Rectal smooth muscle tissue (tissue), 1 donor: Measurements from ENCODE around the gene SENP1.

Source experiments
- H3K27ac ChIP-seq: one replicate; pipeline ENCODE4 v1.7.0; 2013; ENCODE audit warnings: low read depth, low read length, inconsistent platforms
- H3K27me3 ChIP-seq: one replicate; pipeline ENCODE4 v1.7.0; 2013; ENCODE audit warnings: low read length; ENCODE audit not compliant: control insufficient read depth, insufficient read depth
- H3K36me3 ChIP-seq: one replicate; pipeline ENCODE4 v1.7.0; 2013; ENCODE audit warnings: low read length; ENCODE audit not compliant: control insufficient read depth, insufficient read depth
- H3K4me1 ChIP-seq: one replicate; pipeline ENCODE4 v1.7.0; 2013; ENCODE audit warnings: low read length; ENCODE audit not compliant: control insufficient read depth, insufficient read depth
- H3K4me3 ChIP-seq: one replicate; pipeline ENCODE4 v1.7.0; 2013; ENCODE audit warnings: low read length
- H3K9ac ChIP-seq: one replicate; pipeline ENCODE4 v1.7.0; 2013; ENCODE audit warnings: low read length

Gene SENP1

DNA sequence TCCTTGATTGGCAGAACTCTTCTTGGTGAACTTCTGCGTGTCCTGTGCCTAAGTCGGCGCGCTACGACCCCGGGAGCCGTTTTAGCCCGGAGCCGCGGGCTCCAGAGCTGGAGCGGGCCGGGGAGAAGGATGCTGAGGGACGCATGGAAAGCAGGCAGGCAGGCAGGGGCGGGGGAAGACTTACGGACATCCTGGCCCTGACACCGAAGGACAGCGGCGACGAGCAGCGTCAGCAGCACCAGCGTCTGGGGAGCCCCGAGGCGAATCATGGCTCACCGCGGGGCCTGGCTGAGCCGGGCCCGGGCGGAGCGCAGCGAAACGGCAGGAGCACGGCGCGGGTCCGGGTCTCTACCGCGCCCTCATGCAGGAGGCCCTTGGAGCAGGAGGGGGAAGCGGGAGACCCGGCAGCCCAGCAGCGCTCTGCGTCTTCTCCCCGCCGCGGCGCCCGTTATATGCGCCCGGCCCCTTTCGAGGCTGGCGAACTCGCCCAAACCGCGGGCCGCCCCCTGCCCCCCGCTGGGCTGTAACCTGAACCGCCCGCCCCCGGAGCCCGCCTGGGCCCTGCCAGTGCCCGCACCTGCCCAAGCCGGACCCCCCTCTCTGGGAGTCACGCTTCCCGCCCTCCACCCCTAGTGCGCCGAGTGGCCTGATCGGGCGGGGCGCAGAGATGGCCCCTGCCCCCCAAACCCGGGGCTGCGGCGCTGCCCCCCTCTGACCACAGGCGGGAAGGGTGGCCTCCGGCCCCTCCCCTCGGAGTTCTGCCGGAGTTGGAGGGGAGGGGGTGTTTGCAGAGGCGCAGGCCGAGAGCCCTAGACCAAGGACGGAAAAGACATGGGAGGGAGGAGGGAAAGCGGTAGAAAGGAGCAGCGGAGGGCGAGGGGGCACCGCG is 101.6 kb downstream of the SENP1 start, which contains the start of gene COL2A1:
Gene COL2A1 (minus strand): TSS at position 424 of the 889 bp plus-strand sequence. CDS start 155 bp downstream, at position 269.
- H3K36me3 ChIP-seq: no peaks in the 10 kb centered on the region
- H3K27me3 ChIP-seq: peaks cover 41% of the 10 kb centered on the region
- no peak within 1 kb of the TSS for H3K9ac ChIP-seq
- peak within 1 kb of the TSS; percentile 44 for H3K4me3 ChIP-seq
- H3K4me1 ChIP-seq: peaks cover 8% of the 10 kb centered on the region
- no peak within 1 kb of the TSS for H3K27ac ChIP-seq

DNA sequence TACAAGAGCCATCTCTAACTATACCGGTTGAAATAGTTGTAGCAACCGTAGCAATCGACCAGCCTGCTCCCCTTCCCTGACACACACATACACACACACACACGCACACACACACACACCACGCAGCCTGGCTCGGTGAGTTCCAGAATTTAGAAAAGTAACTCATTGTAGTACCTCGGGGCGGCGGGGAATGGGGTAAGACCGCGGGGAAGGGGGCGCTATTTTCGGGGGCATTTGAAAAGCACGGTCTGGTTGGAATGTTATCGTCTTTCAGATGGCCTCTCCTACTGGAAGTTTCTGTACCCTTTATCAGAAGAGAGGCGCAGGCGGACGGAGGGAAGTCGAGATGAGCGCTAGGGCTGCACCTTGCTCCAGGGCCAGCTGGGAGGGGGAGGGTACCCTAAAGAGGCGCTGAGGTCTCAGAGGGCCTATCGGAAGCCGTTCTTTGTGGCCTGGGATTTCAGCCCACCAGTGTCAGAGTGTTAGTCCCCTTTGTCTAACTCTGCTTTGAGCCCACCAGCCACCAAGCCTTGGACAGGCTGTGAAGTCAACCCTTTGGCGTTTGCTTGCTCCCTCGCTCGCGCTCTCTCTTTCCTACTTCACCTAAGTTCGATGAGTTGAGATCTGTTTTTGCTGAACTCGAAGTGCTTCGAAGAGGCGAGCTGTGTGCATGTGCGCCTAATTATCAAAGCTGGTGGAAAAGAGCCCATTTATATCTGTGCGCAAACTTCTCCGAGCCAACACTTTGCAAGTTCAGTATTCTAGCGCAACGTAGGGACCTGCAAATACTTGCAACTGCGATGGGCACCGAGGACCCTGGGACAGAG is 102.4 kb downstream of the SENP1 start:
- H3K27me3 ChIP-seq: peaks cover 44% of the 10 kb centered on the region
- H3K4me1 ChIP-seq: peaks cover 8% of the 10 kb centered on the region
- no peak overlapping the region for H3K27ac ChIP-seq
- no peaks in the 10 kb centered on the region for H3K36me3 ChIP-seq
- H3K9ac ChIP-seq: no peak overlapping the region
- peak overlapping the region; percentile 44 for H3K4me3 ChIP-seq

DNA sequence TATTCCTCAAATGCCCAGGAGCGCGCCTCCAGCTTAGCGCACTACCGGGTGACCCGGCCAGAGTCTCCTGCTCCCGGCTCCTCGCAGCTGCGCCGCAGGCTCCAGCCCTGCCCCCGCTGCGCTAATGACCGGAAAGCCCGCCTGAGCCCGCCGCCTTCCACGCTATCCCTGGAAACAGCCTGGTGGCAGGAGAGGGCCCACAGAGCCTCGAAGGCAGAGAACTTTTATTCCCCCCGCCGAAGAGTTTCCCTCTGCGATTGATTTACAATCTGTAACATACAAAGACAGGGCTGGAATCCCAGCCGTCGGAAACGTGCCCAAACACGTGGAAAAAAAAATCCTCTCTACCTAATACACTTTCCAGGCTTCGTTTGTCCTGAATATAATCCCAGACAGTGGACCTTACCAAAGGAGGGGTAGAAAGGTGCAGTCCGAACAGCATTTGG is 103.1 kb downstream of the SENP1 start:
- Histone ChIP-seq H3K4me3 (peak overlapping the region; percentile 33), H3K27me3 (peaks cover 44% of the 10 kb centered on the region), H3K27ac (no peak overlapping the region), H3K4me1 (peaks cover 8% of the 10 kb centered on the region), H3K36me3 (no peaks in the 10 kb centered on the region), H3K9ac (no peak overlapping the region)

DNA sequence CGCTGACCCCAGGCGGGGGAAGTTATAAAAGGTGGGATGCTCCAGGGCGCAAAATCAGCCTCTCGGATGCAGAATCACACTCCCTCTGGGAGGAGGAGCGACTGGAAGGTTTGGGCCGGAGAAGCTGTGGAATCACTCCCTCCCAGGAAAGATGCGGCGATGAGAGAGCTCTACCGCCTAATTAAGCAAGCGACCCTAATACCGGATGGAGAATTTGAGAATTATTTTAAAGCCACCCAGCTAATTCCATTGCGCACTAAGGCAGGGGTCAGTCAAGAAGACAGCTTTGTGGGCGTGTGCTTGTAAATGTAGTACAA is 103.5 kb downstream of the SENP1 start:
- no peaks in the 10 kb centered on the region for H3K36me3 ChIP-seq
- H3K4me3 ChIP-seq: peak overlapping the region; percentile 66
- H3K27me3 ChIP-seq: peaks cover 44% of the 10 kb centered on the region
- no peak overlapping the region for H3K27ac ChIP-seq
- H3K9ac ChIP-seq: no peak overlapping the region
- H3K4me1 ChIP-seq: peaks cover 8% of the 10 kb centered on the region

DNA sequence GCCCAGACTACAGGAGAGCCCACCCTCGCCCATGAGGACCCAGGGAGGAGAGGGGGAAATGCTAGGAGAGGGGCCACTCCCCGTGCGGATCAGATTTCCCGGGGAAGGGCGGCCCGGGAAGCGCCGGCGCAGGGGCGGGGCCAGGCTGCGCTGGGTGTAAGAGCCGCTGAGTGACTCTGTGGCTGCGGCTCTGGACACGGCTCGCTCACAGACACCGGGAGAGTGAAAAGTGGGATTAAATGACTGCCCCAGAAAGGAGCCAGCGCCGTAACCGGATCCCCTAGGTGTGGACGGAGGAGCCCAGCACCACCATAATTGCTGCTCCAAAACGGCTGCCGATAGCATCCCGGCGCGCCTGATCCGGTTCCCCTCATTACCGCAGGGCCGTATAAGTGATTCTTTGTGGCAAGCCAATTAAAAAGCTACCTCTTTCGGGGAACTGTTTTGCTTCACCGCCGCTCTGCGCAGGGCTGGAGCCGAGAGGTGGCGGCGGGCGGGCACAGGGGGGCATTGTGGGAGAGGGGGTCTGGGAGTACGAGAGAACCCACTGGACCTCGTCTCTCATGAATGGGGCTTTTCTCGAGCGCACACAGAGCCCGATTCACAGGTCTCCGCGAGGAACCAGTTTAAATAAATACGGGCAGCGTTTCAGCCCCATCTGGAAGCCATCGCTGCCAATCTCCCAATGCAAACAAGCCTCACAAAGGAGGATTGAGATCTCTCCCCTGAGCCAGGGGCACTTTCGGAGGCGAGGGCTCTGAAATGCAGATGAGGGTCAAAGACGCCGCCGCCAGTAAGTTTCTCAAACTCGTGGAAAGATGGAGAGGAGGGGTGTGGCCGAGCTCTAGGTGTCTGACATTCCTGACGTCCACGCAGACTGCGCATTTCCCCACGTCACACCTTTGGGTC is 104.1 kb downstream of the SENP1 start:
- no peak overlapping the region for H3K9ac ChIP-seq
- peaks cover 41% of the 10 kb centered on the region for H3K27me3 ChIP-seq
- H3K27ac ChIP-seq: no peak overlapping the region
- H3K36me3 ChIP-seq: no peaks in the 10 kb centered on the region
- peaks cover 8% of the 10 kb centered on the region for H3K4me1 ChIP-seq
- H3K4me3 ChIP-seq: peak overlapping the region; percentile 66

DNA sequence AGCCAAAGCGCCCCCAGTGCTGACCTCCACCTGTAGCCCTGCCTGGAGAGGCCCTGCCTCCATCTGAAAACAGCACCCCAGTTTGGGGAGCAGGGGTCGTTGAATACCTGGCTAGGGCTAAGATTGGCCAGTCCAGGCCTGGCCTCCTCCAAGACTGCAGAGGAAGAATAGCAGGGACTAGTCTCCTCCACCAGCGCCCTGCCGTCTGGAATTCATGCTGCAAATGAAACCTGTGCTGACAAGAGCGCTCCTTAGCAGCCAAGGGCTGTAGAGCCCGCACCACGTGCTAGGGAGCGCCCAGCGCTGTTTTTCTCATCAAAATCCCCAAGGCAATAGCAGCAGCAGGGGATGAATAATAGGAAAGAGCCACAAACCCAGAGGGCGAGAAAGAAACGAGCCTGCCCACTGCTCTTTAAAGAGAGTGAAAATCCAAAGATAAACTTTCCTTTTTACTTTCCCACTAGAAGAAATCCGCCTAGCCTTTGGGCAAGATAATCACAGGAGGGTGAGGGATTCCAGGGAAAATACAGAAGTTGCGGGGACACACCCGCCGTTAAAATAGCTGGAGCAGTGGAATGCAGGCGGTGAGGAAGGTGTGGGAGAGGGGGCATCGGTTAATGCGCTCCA is 104.9 kb downstream of the SENP1 start:
- H3K9ac ChIP-seq: no peak overlapping the region
- H3K4me1 ChIP-seq: peaks cover 8% of the 10 kb centered on the region
- no peaks in the 10 kb centered on the region for H3K36me3 ChIP-seq
- peaks cover 41% of the 10 kb centered on the region for H3K27me3 ChIP-seq
- peak overlapping the region; percentile 66 for H3K4me3 ChIP-seq
- no peak overlapping the region for H3K27ac ChIP-seq

DNA sequence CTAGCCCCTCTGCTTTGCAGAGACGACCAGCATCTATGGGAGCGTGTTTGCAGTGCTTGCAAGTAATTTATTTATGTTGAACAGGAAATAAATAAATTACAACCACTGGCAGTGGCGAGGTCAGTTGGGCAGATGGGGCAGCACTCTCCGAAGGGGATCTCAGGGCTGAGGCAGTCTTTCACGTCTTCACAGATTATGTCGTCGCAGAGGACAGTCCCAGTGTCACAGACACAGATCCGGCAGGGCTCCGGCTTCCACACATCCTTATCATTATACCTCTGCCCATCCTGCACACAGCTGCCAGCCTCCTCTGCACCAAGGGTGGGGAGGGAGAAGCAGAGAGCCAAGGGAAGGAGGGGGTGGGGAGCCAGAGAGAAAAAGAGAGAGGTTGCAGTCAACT is 106.1 kb downstream of the SENP1 start:
- Histone ChIP-seq H3K9ac (no peak overlapping the region), H3K4me1 (peaks cover 8% of the 10 kb centered on the region), H3K4me3 (no peak overlapping the region)

DNA sequence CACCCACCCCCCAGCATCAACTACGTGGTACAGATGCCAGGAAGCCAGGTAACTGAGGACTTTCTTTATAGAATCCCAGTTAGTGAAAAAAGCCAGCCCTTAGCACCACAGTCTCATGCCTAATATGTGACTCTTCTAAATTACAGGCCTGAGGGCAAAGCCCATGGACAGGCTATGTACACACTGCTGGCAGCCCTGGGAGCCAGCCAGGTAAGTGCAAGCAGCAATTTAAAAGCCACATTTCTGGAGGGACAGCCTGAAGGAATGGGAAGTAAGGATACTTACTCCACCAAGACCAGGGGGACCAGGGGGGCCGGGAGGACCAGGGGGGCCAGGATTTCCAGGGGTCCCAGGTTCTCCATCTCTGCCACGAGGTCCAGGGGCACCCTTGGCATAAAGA is 108.6 kb downstream of the SENP1 start:
- no peak overlapping the region for H3K9ac ChIP-seq
- no peak overlapping the region for H3K4me3 ChIP-seq
- peaks cover 4% of the 10 kb centered on the region for H3K4me1 ChIP-seq
- H3K27me3 ChIP-seq: peaks cover 10% of the 10 kb centered on the region
- H3K36me3 ChIP-seq: no peaks in the 10 kb centered on the region
- H3K27ac ChIP-seq: no peak overlapping the region

More for the DNA sequence above, 106.1 kb downstream of the SENP1 start:
- H3K27ac ChIP-seq: no peak overlapping the region
- no peaks in the 10 kb centered on the region for H3K36me3 ChIP-seq
- peaks cover 31% of the 10 kb centered on the region for H3K27me3 ChIP-seq

DNA sequence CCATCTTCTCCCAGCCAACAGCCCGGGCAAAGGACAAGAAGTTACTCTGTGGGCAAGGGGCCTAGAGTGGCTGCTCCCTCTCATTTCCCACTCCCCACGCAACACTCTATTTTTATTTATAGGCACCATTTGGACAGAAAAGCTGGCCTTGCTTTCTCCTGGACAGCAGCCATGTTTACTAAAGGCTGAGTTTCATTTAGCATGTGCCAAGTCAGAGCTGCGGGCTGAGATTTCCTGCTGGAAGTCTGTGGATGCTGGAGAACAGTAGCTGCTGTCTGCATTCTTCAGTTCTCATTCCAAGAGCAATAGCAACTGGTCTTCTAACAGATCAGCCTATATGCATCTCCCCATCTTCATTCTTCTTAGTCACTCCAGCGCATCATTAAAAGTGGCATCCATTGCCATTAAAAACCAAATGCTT is 109.9 kb downstream of the SENP1 start:
- Histone ChIP-seq H3K27me3 (peaks cover 6% of the 10 kb centered on the region), H3K27ac (no peak overlapping the region), H3K4me1 (no peaks in the 10 kb centered on the region), H3K4me3 (no peak overlapping the region), H3K9ac (no peak overlapping the region), H3K36me3 (no peaks in the 10 kb centered on the region)

DNA sequence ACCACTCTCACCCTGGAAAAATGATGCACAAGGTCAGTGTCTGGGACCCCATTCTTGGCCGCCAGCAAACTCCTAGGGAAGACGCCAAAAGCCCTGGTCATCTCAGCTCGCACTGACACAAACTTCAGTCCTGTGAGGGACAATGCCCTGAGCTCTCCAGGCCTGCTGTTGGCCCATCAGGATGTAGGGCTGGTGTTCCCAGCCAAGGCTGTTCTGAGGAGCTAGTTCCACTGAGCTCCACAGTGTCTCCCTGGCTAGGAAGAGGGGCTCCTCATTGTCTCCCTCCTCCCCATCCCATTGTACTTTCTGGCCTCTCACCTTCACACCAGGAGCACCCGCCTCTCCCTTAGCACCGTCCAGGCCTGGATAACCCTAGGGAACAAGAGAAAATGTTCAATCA is 112.4 kb downstream of the SENP1 start:
- no peak overlapping the region for H3K4me3 ChIP-seq
- H3K36me3 ChIP-seq: no peaks in the 10 kb centered on the region
- no peak overlapping the region for H3K9ac ChIP-seq
- no peaks in the 10 kb centered on the region for H3K27me3 ChIP-seq
- H3K4me1 ChIP-seq: no peaks in the 10 kb centered on the region
- H3K27ac ChIP-seq: no peak overlapping the region
